ENCODE results near the gene PKMYT1. TPM values are rescaled to one million over a fixed set of nuclear protein-coding genes. Genes with fewer than 3 reads are reported as not detected.
"Not testable (repeated sequence)": the region's sequence is repeated elsewhere in the genome, so short reads cannot be mapped to it uniquely, and the experiment has no call there.

The PKMYT1 gene
- polyA plus RNA-seq, 3 donors: 15.0 to 23.1 (median 22.8) TPM

DNA sequence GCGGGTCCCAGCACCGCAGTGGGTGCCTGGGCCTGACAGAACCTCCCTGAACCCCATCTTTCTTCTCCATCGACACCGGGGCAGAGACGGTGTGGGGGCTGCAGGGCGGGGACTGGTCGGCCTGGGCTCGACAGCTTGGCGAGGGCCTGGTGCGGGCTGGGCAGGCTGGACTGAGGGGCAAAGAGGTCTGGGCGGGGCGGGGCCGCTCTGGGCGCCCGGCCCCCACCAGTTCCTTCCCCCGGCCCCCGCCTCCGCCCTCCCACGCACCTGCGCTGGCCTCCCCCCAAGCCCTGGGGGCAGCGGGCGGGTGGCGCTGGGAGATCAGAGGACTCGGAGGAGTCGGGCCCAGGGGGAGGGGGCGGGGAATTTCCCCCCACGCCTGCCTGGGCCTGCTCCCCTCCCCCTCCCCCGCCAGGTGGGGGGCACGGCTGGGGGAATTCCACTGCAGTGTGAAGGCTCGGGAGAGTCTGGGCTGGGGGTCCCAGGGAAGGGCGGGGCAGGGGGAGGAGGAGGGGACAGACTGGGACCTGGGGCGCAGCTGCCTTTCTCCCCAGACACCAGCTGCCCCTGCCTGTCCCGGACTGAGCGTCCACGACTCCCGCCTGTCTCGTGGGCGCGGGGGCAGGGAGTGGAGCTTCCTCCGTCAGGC lies 17.0 kb downstream of the PKMYT1 start:
- DNase-seq: no peak

DNA sequence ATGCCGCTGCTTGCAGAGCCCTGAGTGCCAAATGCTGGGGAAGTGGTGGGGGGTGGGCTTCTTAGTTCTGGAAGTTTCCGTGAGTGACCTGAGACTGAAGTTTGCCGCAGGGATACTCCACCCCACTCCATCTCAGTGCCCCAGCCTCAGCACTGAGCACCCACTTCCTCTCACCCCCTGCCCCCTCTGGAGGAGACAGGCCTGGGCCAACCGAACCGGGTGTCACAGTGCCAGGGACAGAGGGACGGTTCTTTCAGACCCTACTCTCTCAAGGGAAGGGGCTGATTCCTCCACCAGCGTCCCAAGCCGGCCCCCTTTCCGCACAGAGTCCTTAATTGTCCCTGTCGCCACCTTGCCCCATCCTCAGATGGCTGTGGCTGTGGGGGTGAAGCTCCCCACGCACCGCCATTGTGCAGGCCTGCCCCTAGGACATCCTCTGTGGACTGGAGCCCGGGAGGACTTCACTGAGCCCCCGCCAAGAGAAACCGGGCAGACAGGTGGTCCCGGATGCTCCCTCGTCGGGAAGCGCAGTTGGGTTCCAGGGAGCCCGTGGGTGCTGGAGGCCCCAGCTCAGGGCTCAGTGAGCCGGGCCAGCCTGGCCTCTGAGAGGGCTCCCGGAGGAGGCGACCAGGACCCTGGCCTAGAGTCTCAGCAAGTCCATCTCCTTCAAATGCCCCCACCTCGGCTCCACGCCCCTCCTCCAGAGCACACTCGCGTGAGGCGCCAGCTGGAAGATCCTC lies 17.7 kb downstream of the PKMYT1 start:
- no peak for DNase-seq

DNA sequence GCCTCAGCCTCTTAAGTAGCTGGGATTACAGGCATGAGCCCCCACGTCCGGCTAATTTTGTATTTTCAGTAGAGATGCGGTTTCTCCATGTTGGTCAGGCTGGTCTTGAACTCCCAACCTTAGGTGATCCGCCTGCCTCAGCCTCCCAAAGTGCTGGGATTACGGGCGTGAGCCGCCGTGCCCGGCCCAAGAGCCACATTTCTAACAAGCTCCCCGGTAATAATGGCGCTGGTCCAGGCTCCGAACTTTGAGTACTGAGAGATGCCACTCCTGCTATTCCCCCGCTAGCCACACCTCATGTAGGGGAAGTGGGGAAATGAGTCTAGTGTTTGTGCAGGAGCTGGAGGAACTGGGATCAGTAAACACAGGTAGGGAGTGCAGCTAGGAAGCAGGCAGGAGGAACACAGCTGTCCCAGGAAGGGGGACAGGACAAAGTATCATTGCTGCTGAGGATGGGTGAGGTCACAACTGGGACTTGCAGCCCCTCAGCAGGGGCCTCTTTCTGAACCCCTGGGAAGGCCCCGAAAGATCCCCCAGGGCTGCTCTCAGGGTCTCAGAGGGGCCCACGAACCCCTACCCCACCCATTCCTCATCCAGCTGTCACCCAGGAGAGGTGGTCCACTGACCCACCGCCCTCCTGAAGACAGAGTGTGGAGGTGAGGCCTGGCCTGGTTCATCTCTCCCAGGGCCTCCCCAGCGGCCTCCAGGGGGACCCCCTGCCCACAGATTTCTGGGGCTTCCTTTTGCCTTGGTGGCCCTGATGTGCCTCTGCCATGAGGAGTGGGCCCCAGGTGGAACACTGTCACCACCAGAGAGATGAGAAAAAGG lies 19.8 kb downstream of the PKMYT1 start:
- no peak for DNase-seq

DNA sequence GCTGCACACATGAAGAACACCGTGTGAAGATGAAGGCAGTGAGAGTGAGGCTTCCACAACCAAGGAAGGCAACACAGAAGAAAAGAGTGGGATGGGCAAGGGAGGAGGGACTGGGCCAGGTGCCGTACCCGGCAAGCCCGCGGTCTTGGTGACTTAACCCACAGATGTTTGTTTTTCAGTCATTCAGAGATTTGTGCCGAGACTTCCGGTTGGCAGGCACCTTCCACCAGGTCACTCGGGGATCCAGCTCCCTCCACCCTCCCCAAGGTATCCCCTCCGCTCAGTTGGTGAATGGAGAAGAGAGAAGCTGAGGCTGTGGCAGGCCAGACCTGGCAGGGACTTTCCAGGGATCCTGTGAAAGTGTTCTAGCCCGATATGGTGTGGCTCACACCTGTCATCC lies 21.0 kb downstream of the PKMYT1 start:
- DNase-seq: no peak

DNA sequence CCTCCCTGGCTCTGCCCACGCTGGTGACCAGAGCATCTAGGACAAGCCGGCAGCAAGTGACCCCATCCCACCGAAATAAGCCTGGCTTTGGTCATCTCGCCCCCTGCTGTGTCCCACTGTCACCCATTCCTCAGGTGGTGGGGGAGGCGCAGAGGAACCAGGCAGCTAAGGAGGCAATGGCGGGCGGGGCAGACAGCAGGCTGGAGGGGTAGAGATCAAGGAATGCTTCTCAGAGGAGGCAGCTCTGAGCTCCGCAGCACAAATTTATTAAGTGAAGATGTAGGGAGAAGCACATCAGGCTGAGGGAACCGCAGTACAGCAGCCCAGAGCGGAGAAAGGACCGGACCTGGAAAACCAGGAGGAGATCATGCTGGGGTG lies 23.7 kb downstream of the PKMYT1 start:
- no peak for DNase-seq

DNA sequence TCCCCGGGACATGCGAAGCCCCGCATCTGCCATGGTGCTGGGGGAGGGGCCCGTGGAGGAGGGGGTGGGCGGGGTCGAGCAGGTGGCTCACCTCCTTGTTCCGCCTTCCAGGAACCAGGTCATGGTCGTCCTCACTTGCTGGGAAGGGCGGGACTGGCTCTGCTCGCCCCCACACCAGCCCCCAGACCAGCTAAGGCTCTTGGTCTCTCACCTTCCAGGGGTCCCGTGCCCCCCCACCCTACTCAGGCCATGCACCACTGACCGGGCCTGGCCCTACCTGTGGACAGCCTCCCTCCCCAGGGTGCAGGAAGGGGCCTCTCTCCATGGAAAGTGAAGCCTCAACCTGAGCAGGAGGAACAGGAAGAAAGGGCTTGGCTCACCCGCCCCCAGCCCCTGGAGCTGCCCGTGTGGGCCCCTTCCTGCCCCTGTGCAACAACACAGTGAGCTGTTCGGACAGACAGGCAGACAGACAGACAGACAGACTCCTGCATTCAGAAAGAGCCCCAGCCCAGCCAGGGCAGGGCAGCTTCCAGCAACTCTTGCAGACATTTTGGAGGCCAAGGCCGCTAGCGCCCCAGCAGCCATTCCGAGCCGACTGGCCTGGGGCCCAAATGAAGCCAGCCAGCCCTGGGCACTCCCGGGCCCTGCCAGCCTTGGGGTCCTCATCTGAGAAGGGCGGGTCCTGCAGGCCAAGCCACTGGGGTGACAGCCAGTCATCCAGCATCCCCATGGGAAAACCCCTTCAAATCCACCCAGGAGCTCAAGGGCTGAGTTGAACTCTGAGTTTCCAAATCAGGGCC lies 24.3 kb downstream of the PKMYT1 start:
- no peak for DNase-seq

DNA sequence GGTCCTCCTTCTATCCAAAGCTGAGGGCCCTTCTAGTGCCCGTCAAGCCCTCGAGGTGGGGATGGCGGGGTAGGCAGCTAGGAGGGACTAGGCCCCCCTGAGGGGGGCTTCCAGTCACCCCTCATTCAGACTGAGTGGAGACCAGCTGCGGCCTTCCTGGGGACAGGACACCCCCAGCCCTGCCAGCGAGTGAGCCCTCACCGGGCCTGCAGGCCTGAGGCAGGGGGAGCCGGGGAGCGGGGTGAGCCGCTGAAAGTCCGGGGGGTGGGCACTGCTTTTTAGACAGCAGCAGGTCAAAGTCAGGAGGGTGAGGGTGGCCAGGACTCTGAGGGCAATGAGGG lies 24.8 kb downstream of the PKMYT1 start:
- DNase-seq: no peak

DNA sequence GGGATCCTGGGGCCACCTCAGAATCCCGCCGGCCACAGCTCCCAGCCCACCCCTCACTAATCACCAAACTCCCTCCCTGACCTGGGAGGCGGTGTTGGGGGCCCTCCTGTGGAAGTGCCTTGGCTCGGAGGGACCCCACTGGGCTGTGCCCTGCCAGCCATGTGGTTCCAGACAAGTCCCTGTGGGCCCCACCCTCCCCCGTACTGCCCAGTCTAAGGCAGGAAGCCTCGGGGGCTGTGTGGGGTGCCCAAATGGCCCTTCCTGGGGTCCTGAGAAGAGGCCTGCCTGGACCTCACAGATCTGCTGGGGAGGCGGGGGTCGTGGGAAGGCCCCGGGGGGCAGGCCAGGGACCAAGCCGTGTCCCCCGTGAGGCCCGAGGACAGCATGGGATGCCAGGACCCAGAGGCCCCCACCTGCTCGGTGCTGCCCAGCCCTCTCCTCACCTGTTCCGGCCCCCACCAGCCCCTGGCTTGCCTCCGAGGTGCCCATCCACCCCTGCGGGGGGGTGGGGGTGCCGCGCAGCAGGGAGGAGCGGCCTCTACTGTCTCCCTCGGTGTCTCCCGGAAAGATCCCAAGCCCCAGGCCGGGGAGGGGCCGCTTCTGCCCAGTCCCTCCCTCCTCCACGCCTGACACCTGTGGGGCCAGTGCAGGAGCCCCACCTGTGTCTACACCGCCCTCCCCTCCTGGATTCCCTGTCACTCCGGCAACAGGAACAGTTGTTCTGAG lies 25.4 kb downstream of the PKMYT1 start:
- no peak for DNase-seq

DNA sequence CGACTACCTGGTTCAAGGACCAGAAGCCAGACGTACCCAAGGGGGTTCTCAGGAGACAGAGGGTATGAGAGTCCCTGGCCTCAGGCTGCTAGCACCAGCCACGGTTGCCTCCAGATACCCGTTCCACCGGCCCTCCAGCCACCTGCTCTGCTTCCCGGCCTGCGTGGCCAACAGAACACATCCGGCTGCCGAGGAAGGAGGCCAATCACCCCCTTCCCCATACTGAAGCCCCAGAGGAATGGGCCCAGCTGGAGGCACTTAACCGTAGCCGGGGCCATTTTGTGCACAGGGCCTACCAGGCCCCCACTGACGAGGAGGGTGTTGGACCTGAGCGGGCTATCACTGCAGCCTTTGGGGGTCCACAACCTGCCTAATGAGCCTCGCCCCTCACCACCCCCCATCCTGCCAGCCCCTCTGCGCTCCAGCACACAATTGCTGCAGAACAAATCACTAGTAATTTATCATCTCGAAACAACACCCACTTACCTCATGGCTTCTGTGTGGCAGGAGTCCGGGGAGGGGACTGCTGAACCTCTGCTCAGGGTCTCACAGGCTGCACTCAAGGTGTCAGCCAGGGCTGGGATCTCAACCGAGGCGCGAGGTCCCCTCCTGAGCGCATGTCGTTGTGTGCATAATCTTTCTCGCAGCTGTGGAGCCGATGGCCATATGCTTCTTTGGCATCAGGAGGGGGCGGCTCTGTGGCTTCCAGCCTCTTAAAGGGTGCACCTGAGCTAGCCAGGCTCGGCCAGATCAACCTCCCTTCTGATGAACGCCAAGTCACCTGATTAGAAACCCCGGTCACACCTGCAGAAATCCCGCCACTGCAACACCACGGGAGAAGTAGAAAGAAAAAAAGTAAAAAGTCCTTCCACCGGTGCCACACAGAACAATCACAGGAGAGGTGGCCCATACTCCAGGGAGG lies 26.3 kb downstream of the PKMYT1 start:
- DNase-seq: no peak

DNA sequence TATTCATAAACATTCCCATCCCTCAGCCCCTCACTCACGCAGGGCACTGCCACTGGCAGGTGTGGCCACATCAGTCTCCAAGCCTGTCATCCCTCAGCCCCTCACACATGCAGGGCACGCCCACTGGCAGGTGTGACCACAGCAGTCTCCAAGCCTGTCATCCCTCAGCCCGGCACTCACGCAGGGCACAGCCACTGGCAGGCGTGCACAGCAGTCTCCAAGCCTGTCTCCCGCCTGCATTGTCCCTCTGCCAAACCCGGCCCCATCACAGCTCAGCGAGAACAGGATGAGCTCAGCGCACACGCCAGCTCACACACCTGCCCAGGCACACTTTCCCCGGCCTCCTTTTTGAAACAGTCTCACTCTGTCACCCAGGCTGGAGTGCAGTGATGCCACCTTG lies 27.6 kb downstream of the PKMYT1 start:
- DNase-seq: no peak

DNA sequence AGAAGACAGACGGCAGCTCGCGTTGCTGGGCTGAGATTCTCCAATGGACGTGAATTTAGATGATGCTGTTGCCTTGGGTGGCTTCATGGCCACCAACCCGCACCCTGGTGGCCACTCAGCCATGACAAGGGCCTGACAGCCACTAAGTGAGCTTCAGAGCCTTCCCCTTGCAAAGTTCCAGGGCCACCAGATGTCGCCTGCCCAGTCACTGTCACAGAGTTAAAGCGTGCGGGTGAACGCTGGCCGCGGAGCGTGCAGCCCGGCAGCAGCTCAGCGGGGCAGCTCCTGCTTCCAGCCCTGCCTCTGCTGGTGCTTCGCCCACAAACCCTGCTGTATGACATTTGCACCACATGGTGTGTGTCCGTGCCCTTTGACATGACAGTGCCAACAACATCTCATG lies 29.5 kb downstream of the PKMYT1 start:
- DNase-seq: no peak

DNA sequence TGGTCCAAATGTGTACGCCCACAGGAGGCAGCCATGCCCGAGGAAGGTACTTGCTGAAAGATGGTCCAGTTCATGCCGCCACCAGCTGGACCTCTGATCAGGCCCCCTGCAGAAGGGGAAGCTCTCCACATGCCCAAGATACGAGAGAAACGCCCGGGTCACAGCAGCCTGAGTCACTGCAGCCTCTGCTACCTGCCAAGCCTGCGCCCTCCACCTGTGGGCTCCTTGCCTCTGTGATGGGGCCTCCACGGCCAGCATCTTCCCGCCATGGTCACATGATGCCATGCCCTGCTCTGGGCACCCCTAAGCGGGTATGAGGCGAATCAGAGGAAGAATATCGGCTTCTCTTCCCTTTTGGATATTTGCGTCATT lies 29.9 kb downstream of the PKMYT1 start:
- DNase-seq: no peak

DNA sequence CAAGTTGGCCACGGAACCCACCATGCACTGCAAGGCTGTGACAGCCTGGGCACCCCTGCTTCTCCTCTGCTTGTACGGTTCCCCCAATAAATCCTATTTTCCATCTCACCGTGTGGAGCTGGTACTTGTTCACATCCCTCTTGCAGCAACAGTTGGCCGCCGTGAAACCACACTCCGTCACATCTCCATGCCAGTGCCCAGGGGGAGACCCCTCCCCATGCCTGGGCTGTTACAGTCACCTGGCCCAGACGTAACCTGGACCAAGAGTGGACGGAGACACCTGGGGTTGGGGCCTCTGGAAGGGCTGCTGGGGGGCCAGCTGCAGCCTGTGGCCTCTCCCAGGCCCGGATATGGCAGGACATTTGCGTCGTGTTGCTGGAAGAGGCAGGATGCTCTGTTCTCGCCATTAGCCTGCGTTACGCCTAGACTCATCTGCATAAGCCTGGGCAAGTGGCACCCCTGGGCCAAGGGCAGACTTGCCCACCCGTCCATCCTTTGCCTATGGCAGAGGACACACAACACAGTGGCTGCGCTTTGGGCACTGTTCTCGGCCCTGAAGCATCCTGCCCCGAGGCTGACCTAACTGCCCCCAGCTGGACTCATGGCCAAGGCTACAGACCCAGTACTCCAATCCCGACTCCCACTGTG lies 30.4 kb downstream of the PKMYT1 start:
- no peak for DNase-seq

DNA sequence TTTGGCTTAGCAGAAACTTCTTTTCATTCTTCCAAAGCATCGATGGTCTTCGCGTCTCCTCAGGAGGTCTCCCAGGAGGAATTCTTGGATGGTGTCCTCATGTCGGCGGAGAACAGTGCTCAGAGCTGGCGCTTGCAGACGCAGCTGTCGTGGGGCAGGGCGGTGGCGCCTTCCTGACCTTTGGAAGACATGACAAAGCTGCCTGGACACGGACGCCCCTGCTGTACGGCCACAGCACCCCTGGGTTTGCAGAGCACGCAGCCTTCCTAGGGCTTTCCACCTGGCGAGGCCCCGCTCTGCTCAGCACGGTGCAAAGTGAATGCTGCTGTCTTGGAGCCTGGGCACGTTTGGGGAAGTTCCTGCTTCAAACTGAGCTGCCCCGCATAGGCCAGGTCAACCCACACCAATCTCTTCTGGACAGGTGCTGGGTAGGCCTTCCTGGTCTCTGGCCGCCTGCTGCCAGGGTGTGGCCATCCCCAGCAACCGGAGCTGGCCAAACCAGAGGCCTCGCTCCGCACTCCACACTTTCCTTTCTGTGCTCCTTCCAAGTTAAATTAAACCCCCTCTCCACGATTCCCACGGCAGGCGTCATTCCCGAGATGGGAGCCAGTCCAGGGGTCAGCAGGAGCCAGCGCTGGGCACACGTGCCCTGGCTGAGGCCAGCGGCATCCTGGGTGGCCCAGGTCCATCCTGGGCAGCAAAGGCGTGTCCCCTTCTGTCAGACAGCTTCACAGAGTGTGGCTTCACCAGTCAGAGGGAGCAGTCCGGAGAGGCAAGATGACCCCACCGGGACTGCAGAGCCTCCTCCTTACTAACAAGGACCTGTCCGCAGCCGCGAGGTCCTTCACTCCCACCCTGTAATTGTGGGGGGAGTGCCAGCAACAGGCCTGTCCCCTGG lies 31.2 kb downstream of the PKMYT1 start:
- no peak for DNase-seq

DNA sequence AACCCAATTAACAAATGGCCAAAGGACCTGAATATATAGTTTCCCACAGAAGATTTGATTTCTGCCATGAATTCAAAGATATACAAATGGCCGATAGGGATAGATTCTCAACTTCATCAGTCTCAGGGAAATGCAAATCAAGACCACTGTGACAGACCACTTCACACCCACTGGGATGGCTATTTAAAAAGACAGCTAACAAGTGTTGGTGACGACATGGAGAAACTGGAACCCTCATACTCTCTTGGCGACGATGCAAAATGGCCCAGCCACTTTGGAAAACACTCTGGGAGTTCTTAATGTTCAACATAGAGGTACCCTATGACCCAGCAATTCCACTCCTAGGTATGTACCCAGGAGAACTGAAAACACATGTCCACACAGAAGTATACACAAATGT lies 33.6 kb downstream of the PKMYT1 start:
- no peak for DNase-seq

DNA sequence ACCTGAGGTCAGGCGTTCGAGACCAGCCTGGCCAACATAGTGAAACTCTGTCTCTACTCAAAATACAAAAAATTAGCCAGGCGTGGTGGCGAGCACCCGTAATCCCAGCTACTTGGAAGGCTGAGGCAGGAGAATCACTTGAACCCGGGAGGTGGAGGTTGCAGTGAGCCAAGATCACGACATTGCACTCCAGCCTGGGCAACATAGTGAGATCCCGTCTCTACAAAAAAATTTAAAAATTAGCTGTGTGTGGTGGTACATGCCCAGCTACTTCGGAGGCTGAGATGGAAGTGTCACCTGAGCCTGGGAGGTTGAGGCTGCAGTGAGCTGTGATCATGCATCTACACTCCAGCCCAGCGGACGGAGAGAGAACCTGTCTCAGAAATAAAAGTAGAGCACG lies 36.5 kb downstream of the PKMYT1 start:
- not testable (repeated sequence) for DNase-seq

DNA sequence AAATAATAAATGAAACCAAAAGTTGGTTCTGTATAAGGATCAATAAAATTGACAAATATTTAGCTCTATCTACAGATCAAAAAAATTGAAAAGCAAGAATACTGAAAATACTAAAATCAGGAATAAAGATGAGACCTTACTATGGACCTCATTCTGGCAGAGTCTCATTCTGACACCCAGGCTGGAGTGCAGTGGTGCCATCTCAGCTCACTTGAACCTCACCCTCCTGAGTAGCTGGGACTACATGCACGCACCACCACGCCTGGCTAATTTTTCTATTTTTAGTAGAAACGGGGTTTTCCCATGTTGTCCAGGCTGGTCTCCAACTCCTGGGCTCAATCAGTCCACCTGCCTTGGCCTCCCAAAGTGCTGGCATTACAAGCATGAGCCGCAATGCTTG lies 38.2 kb downstream of the PKMYT1 start:
- DNase-seq: no peak

DNA sequence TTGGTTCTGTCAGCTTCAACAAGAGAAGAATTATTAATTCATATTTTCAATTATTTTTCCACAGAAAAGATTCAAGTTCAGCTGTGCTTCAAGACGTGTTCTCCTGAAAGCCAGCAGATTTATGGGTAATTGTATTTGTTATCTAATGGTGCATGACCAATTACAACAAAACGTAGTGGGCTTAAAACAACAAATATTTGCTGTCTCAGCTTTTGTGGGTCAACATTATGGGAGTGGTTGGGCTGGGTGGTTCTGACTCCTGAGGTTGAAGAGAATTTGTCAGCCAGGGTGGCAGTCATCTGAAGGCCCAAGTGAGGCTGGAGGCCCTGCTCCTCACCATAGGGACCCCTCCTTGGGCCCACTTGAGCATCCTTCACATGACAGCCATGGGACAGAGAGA lies 40.3 kb downstream of the PKMYT1 start:
- DNase-seq: no peak

DNA sequence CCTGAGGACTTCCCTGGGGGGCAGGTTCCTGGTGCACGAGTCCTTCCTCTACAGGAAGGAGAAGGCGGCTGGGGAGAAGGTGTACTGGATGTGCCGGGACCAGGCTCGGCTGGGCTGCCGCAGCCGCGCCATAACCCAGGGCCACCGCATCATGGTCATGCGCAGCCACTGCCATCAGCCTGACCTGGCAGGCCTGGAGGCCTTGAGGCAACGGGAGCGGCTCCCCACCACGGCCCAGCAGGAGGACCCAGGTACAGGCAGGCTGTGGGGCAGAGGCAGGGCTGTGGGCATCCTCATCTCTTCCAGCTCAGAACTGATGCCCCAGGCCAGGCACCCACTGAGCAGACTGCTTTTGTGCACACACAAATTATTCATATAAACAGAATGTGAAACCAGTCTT lies 42.0 kb downstream of the PKMYT1 start:
- DNase-seq: no peak

Data from renal pelvis (tissue), 4 donors.